SK-N-SH (cell line): ENCODE measurements around the gene ZNF385A. TPM values are rescaled to one million over a fixed set of nuclear protein-coding genes. Genes with fewer than 3 reads are reported as not detected.

Experiments
- CTCF ChIA-PET: fragments of 300-600, 350-600 bp; formaldehyde crosslinking; extraction: SDS; loops from one replicate; lab custom pipeline; 2021; lab: Yijun Ruan, JAX
- POLR2A ChIA-PET: fragments of 350-600 bp; sonication (Branson Sonifier 250); formaldehyde crosslinking; extraction: SDS; loops from one replicate; lab custom pipeline; 2020; ENCODE audit warnings: antibody characterized with exemption, inconsistent platforms; lab: Yijun Ruan, JAX
- DNase-seq: peaks from one replicate; pipeline ENCODE4 v3.0.0; 2012
- H2AFZ ChIP-seq: fragments of 200-600 bp; sonication (generic); 2 replicates; pipeline ENCODE4 v1.8.1; 2016; ENCODE audit warnings: antibody characterized with exemption, mild to moderate bottlenecking, low read depth
- H3F3A ChIP-seq: fragments of 200-600 bp; sonication (generic); replicated peaks from 2 replicates; pipeline ENCODE3; 2016; ENCODE audit warnings: antibody characterized with exemption, mild to moderate bottlenecking; ENCODE audit not compliant: insufficient read depth
- H3K27ac ChIP-seq, 2 experiments: fragments of 200-500 bp in 1 of 2; fragments of 200-600 bp in 1 of 2; sonication (Bioruptor generic) in 1 of 2; sonication (generic), shearing (Covaris generic) in 1 of 2; 2 replicates each; pipeline versions ENCODE4 v1.5.1 to v1.6.1; 2014 to 2016; ENCODE audit warnings: low read depth in 2 of 2, inconsistent platforms in 1 of 2, low read length in 1 of 2, mild to moderate bottlenecking in 1 of 2, mixed read lengths in 1 of 2
- H3K27me3 ChIP-seq: fragments of 200-600 bp; sonication (generic), shearing (Covaris generic); 2 replicates; pipeline ENCODE4 v1.6.1; 2016; ENCODE audit warnings: mixed run types; ENCODE audit not compliant: insufficient read depth
- H3K36me3 ChIP-seq, 2 experiments: fragments of 200-500 bp in 1 of 2; fragments of 200-600 bp in 1 of 2; sonication (Bioruptor generic) in 1 of 2; sonication (generic) in 1 of 2; replicated peaks in 1 of 2; 2 replicates each; pipeline versions ENCODE3 to v1.5.1; 2014 to 2016; ENCODE audit warnings: low read length in 1 of 2, mild to moderate bottlenecking in 1 of 2; ENCODE audit not compliant: insufficient read depth in 2 of 2, control insufficient read depth in 1 of 2
- H3K4me1 ChIP-seq, 2 experiments: fragments of 200-500 bp in 1 of 2; fragments of 200-600 bp in 1 of 2; sonication (Bioruptor generic) in 1 of 2; sonication (generic), shearing (Covaris generic) in 1 of 2; 2 replicates each; pipeline versions ENCODE4 v1.5.1 to v1.6.1; 2014 to 2016; ENCODE audit warnings: low read depth in 1 of 2, low read length in 1 of 2, mixed run types in 1 of 2; ENCODE audit not compliant: insufficient read depth in 2 of 2, control insufficient read depth in 1 of 2
- H3K4me2 ChIP-seq: fragments of 200-600 bp; sonication (generic), shearing (Covaris generic); 2 replicates; pipeline ENCODE4 v1.6.1; 2017; ENCODE audit warnings: mixed run types
- H3K4me3 ChIP-seq, 2 experiments: fragments of 200-500 bp in 1 of 2; fragments of 200-600 bp in 1 of 2; sonication (Bioruptor generic) in 1 of 2; sonication (generic), shearing (Covaris generic) in 1 of 2; 2 replicates each; pipeline versions ENCODE4 v1.5.1 to v1.8.1; 2014 to 2016; ENCODE audit warnings: low read depth in 2 of 2, inconsistent platforms in 1 of 2, low read length in 1 of 2, mild to moderate bottlenecking in 1 of 2, mixed read lengths in 1 of 2, moderate library complexity in 1 of 2
- H3K79me2 ChIP-seq: fragments of 200-600 bp; sonication (generic); 2 replicates; pipeline ENCODE4 v1.8.1; 2017; ENCODE audit warnings: mild to moderate bottlenecking; ENCODE audit not compliant: insufficient read depth
- H3K9ac ChIP-seq: fragments of 200-600 bp; sonication (generic); 2 replicates; pipeline ENCODE4 v1.6.1; 2017; ENCODE audit warnings: mixed run types
- H3K9me2 ChIP-seq: fragments of 200-600 bp; sonication (generic); 2 replicates; pipeline ENCODE4 v1.6.1; 2017; ENCODE audit warnings: mixed run types
- H3K9me3 ChIP-seq: fragments of 200-600 bp; sonication (generic); 2 replicates; pipeline ENCODE4 v1.6.1; 2017; ENCODE audit warnings: mixed run types, mild to moderate bottlenecking, moderate library complexity
- H4K20me1 ChIP-seq: fragments of 200-600 bp; sonication (generic); 2 replicates; pipeline ENCODE4 v1.6.1; 2017; ENCODE audit warnings: mild to moderate bottlenecking, mixed run types; ENCODE audit not compliant: insufficient read depth
- CHD2 ChIP-seq: fragments of 150-350 bp; IDR thresholded peaks from 2 replicates; pipeline ENCODE4 v1.6.1; 2018; ENCODE audit warnings: low read length; ENCODE audit not compliant: partially characterized antibody
- ELF1 ChIP-seq: IDR thresholded peaks from 2 replicates; pipeline ENCODE4 v1.4.0; 2012
- EP300 ChIP-seq, 2 experiments: IDR thresholded peaks; 2 replicates each; pipeline versions ENCODE4 v1.4.0 to v1.6.1; 2012; ENCODE audit warnings: borderline replicate concordance in 1 of 2, low read depth in 1 of 2, low read length in 1 of 2
- FOSL2 ChIP-seq: IDR thresholded peaks from 2 replicates; pipeline ENCODE4 v1.4.0; 2012; ENCODE audit warnings: low read depth, mild to moderate bottlenecking, moderate library complexity, borderline replicate concordance
- FOXM1 ChIP-seq: IDR thresholded peaks from 2 replicates; pipeline ENCODE4 v1.4.0; 2012; ENCODE audit warnings: low read depth, mild to moderate bottlenecking
- GATA2 ChIP-seq: sonication (generic); formaldehyde crosslinking; IDR thresholded peaks from 2 replicates; pipeline ENCODE4 v1.5.0; 2020; ENCODE audit warnings: mild to moderate bottlenecking, missing genetic modification reagents
- JUND ChIP-seq: IDR thresholded peaks from 2 replicates; pipeline ENCODE4 v1.4.0; 2012
- MEF2A ChIP-seq: IDR thresholded peaks from 2 replicates; pipeline ENCODE4 v1.4.0; 2012; ENCODE audit warnings: low read depth, borderline replicate concordance
- MXI1 ChIP-seq: IDR thresholded peaks from 2 replicates; pipeline ENCODE4 v1.6.1; 2012; ENCODE audit warnings: mild to moderate bottlenecking, low read depth, low read length, improper control_type of control experiment
- NFIC ChIP-seq: IDR thresholded peaks from 2 replicates; pipeline ENCODE4 v1.4.0; 2012; ENCODE audit warnings: borderline replicate concordance
- PBX3 ChIP-seq: IDR thresholded peaks from 2 replicates; pipeline ENCODE4; 2012
- POLR2AphosphoS5 ChIP-seq: IDR thresholded peaks from 2 replicates; pipeline ENCODE4 v1.6.1; 2012; ENCODE audit warnings: low read depth, low read length
- RAD21 ChIP-seq: IDR thresholded peaks from 2 replicates; pipeline ENCODE4 v1.6.1; 2012; ENCODE audit warnings: mild to moderate bottlenecking, low read length
- RCOR1 ChIP-seq: fragments of 150-350 bp; IDR thresholded peaks from 2 replicates; pipeline ENCODE4 v1.6.1; 2017; ENCODE audit warnings: antibody characterized with exemption, low read length
- RFX5 ChIP-seq: IDR thresholded peaks from 2 replicates; pipeline ENCODE4 v1.6.1; 2012; ENCODE audit warnings: mild to moderate bottlenecking, improper control_type of control experiment, low read length
- SIN3A ChIP-seq: IDR thresholded peaks from 2 replicates; pipeline ENCODE4 v1.6.1; 2012; ENCODE audit warnings: low read depth, mild to moderate bottlenecking, low read length, moderate library complexity, borderline replicate concordance
- SMC3 ChIP-seq: IDR thresholded peaks from 2 replicates; pipeline ENCODE4 v1.6.1; 2012; ENCODE audit warnings: low read depth, low read length, improper control_type of control experiment
- TAF1 ChIP-seq: IDR thresholded peaks from 2 replicates; pipeline ENCODE4 v1.6.1; 2012; ENCODE audit warnings: low read depth, mild to moderate bottlenecking, low read length, moderate library complexity, borderline replicate concordance
- TCF12 ChIP-seq: IDR thresholded peaks from 2 replicates; pipeline ENCODE4 v1.4.0; 2012
- USF2 ChIP-seq: fragments of 150-350 bp; IDR thresholded peaks from 2 replicates; pipeline ENCODE4 v1.6.1; 2017; ENCODE audit warnings: antibody characterized with exemption, low read length, low read depth, borderline replicate concordance
- YY1 ChIP-seq: IDR thresholded peaks from 2 replicates; pipeline ENCODE4 v1.4.0; 2012; ENCODE audit warnings: low read depth, mild to moderate bottlenecking
- WGBS: methylation state at CpG from one replicate; pipeline ENCODE4 v1.1.6; 2017; ENCODE audit warnings: low lambda C conversion rate; 5-methylcytosine and 5-hydroxymethylcytosine counted together
- polyA plus RNA-seq, 3 experiments: library from polyadenylated mRNA; depleted of rRNA; stranded (reverse); fragments of >200 nt; gene quantifications; 2 replicates each; pipeline ENCODE4 v1.2.3, GENCODE V29; 2012
- TF ChIP-seq, protein P1 (sequence below): IDR thresholded peaks from 2 replicates; pipeline ENCODE4 v1.4.0; 2012; ENCODE audit warnings: low read depth, borderline replicate concordance
- TF ChIP-seq, protein P2 (sequence below): IDR thresholded peaks from 2 replicates; pipeline ENCODE4 v1.6.1; 2012; ENCODE audit warnings: mild to moderate bottlenecking, low read depth, low read length, moderate library complexity
- TF ChIP-seq, protein P3 (sequence below): IDR thresholded peaks from 2 replicates; pipeline ENCODE4 v1.4.0; 2012; ENCODE audit warnings: low read depth
- TF ChIP-seq, protein P4 (sequence below): IDR thresholded peaks from 2 replicates; pipeline ENCODE4 v1.4.0; 2012; ENCODE audit warnings: low read depth, borderline replicate concordance

The ZNF385A gene
- polyA plus RNA-seq, 1 of the 3 experiments (the other 2 are of a cell fraction) = 2.6 TPM

- POLR2A ChIA-PET = interaction anchor here (0.7 to 1.0 kb wide), 2 partner anchors 11 to 37 kb away, joined by 3 to 4 read pairs; no protein-coding TSS in a partner anchor
- TF ChIP-seq JUND (no peak), SMC3 (peak; percentile 81), MXI1 (0 out of 2 replicates have a peak, but pooled peaks have one; percentile 33), TAF1 (no peak), RAD21 (peak; percentile 53), ELF1 (no peak), POLR2AphosphoS5 (no peak), SIN3A (peak; percentile 51; the same call in 1 of the 2 replicates), GATA2 (CRISPR knock-in tag) (no peak), RFX5 (no peak), FOSL2 (no peak), PBX3 (no peak), EP300 (IDR thresholded peaks at IDR 0.05; ENCODE audit: borderline replicate concordance in 1 of 2, low read depth in 1 of 2, low read length in 1 of 2) (no peak), RCOR1 (no peak), YY1 (no peak), FOXM1 (no peak), TCF12 (no peak), CHD2 (no peak), USF2 (no peak), NFIC (peak; percentile 47; the same call in 1 of the 2 replicates), MEF2A (no peak)
- TF ChIP-seq, protein P1, sequence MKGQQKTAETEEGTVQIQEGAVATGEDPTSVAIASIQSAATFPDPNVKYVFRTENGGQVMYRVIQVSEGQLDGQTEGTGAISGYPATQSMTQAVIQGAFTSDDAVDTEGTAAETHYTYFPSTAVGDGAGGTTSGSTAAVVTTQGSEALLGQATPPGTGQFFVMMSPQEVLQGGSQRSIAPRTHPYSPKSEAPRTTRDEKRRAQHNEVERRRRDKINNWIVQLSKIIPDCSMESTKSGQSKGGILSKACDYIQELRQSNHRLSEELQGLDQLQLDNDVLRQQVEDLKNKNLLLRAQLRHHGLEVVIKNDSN = no peak
- TF ChIP-seq, protein P2, sequence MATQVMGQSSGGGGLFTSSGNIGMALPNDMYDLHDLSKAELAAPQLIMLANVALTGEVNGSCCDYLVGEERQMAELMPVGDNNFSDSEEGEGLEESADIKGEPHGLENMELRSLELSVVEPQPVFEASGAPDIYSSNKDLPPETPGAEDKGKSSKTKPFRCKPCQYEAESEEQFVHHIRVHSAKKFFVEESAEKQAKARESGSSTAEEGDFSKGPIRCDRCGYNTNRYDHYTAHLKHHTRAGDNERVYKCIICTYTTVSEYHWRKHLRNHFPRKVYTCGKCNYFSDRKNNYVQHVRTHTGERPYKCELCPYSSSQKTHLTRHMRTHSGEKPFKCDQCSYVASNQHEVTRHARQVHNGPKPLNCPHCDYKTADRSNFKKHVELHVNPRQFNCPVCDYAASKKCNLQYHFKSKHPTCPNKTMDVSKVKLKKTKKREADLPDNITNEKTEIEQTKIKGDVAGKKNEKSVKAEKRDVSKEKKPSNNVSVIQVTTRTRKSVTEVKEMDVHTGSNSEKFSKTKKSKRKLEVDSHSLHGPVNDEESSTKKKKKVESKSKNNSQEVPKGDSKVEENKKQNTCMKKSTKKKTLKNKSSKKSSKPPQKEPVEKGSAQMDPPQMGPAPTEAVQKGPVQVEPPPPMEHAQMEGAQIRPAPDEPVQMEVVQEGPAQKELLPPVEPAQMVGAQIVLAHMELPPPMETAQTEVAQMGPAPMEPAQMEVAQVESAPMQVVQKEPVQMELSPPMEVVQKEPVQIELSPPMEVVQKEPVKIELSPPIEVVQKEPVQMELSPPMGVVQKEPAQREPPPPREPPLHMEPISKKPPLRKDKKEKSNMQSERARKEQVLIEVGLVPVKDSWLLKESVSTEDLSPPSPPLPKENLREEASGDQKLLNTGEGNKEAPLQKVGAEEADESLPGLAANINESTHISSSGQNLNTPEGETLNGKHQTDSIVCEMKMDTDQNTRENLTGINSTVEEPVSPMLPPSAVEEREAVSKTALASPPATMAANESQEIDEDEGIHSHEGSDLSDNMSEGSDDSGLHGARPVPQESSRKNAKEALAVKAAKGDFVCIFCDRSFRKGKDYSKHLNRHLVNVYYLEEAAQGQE = no peak
- TF ChIP-seq, protein P3, sequence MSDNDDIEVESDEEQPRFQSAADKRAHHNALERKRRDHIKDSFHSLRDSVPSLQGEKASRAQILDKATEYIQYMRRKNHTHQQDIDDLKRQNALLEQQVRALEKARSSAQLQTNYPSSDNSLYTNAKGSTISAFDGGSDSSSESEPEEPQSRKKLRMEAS = peak; percentile 65; the same call in 1 of the 2 replicates
- TF ChIP-seq, protein P4, sequence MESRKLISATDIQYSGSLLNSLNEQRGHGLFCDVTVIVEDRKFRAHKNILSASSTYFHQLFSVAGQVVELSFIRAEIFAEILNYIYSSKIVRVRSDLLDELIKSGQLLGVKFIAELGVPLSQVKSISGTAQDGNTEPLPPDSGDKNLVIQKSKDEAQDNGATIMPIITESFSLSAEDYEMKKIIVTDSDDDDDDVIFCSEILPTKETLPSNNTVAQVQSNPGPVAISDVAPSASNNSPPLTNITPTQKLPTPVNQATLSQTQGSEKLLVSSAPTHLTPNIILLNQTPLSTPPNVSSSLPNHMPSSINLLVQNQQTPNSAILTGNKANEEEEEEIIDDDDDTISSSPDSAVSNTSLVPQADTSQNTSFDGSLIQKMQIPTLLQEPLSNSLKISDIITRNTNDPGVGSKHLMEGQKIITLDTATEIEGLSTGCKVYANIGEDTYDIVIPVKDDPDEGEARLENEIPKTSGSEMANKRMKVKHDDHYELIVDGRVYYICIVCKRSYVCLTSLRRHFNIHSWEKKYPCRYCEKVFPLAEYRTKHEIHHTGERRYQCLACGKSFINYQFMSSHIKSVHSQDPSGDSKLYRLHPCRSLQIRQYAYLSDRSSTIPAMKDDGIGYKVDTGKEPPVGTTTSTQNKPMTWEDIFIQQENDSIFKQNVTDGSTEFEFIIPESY = no peak
These were observed 14.3 kb downstream of the ZNF385A start for GRCh38 chr12:54370171-54370730.

More at GRCh38 chr12:54370171-54370730, 14.3 kb downstream of the ZNF385A start:
- peaks cover 11 to 37% of the 10 kb centered on the region in 2 experiments; a peak in 2 of 4 replicates for H3K4me1 ChIP-seq
- WGBS = 37% methylated on average over 29 of the region's 44 CpGs
- no peaks in the 10 kb centered on the region for H3K79me2 ChIP-seq
- no peaks in the 10 kb centered on the region for H3K9me2 ChIP-seq
- no peak overlapping the region for H3K9ac ChIP-seq
- H3K4me2 ChIP-seq = peak overlapping the region; percentile 75; the same call in 1 of the 2 replicates
- no peaks in the 10 kb centered on the region for H3K27me3 ChIP-seq
- no peak overlapping the region for H2AFZ ChIP-seq
- peaks cover 5% of the 10 kb centered on the region for H3F3A ChIP-seq
- H3K9me3 ChIP-seq = no peaks in the 10 kb centered on the region
- no peak overlapping the region for H3K27ac ChIP-seq
- CTCF ChIA-PET = interaction anchor here (0.6 to 3.3 kb wide), 31 partner anchors 9 to 416 kb away, joined by 3 to 69 read pairs (median 6); partner anchors contain the start of genes COPZ1, HOXC12, HOXC8 and HOXC9
- DNase-seq = peak; percentile 84
- peak overlapping the region in 1 of 2 experiments; percentile 54; a peak in 2 of 4 replicates for H3K4me3 ChIP-seq
- no peaks in the 10 kb centered on the region for H3K36me3 ChIP-seq
- H4K20me1 ChIP-seq = no peaks in the 10 kb centered on the region
